GM23248 (cell line): Measurements from ENCODE around the gene CHST8.

Source experiments
- EZH2 ChIP-seq: fragments of 200-600 bp; sonication (generic); IDR thresholded peaks from 2 replicates; pipeline ENCODE4 v1.6.1; 2018; ENCODE audit warnings: antibody characterized with exemption, mild to moderate bottlenecking; ENCODE audit not compliant: insufficient read depth, poor library complexity, severe bottlenecking
- EZH2phosphoT487 ChIP-seq: fragments of 200-600 bp; sonication (generic); IDR thresholded peaks from 2 replicates; pipeline ENCODE4 v1.6.1; 2018; ENCODE audit warnings: antibody characterized with exemption, moderate library complexity, mild to moderate bottlenecking, low read depth; ENCODE audit not compliant: insufficient read depth

DNA sequence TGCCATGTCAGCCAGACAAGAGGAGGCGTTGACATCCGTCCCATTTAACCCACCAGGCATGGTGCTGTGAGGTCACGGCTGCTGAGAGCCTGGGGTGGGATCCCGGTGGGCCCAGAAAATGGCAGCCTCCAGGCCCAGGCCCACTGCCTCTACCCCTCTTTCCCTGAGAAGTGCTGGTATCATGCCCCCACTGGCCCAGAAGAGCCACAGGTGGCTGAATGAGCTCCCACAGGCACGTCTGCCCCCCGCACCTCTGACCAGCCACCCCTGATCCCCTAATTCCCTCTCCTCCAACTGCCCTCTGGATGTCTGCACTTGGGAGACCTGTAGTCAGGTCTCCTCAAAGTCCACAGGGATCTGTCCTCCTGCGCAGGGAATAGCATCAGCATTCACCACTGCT lies 137.6 kb downstream of the CHST8 start:
- TF ChIP-seq EZH2 (no peak), EZH2phosphoT487 (no peak)
